ENCODE measurements around the gene OTOP1.
"Not testable (repeated sequence)": the region's sequence is repeated elsewhere in the genome, so short reads cannot be mapped to it uniquely, and the experiment has no call there.

Gene OTOP1

GRCh38 chr4:4185528-4185927, 41.2 kb downstream of the OTOP1 start:
- TF ChIP-seq Cebpa-rat (IDR thresholded peaks at IDR 0.05): no peak
- Histone ChIP-seq H3K9me3 (replicated peaks in 1 of 11) (no peaks in the 10 kb centered on the region), H3K9ac (no peak overlapping the region), H3K36me3 (no peaks in the 10 kb centered on the region), H3K4me1 (no peaks in the 10 kb centered on the region), H3K4me2 (no peak overlapping the region), H4K20me1 (no peaks in the 10 kb centered on the region), H3K4me3 (no peak overlapping the region), H3K27ac (no peak overlapping the region), H3K27me3 (no peaks in the 10 kb centered on the region)

DNA sequence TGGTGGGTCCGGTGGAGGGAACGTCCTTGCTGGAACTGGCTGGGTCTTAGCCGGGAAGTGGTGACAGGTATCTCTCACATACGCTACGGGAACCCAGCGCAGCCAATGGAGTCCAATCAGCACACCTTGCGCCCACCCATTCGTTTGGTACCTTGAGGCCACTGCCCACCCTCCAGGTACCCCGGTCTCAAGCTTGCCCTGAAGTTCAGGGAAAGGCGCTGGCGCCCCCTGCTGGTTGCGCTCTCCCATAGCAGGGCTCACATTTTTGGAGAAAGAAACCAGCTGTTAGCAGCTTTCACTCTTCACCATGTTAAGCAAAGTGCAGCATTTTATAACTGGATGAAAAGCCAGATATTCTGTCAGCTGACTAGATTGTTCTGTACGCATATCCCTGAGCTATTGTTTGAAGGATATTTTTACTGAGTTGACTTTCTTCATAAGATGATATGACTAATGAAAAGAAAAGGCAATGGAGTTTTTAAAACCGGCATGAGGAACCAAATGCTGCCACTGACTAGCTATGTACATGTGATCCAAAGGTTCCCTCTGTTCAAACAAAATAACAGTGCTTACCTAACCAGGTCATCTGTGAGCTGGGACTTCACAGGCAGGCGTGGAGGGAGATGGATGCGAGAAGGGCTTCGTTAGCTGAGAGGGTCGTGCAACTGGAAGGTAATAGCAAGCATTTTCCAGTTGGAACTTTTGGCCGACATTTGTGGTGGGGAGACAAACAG, 43.7 kb downstream of the OTOP1 start:
- Histone ChIP-seq H3K27ac (no peak overlapping the region), H3K27me3 (no peaks in the 10 kb centered on the region), H3K36me3 (no peaks in the 10 kb centered on the region), H3K4me3 (no peak overlapping the region), H4K20me1 (no peaks in the 10 kb centered on the region), H3K9ac (no peak overlapping the region), H3K9me3 (replicated peaks in 1 of 11) (no peaks in the 10 kb centered on the region), H3K4me1 (no peaks in the 10 kb centered on the region), H3K4me2 (no peak overlapping the region)
- no peak for TF ChIP-seq Cebpa-rat (IDR thresholded peaks at IDR 0.05)

DNA sequence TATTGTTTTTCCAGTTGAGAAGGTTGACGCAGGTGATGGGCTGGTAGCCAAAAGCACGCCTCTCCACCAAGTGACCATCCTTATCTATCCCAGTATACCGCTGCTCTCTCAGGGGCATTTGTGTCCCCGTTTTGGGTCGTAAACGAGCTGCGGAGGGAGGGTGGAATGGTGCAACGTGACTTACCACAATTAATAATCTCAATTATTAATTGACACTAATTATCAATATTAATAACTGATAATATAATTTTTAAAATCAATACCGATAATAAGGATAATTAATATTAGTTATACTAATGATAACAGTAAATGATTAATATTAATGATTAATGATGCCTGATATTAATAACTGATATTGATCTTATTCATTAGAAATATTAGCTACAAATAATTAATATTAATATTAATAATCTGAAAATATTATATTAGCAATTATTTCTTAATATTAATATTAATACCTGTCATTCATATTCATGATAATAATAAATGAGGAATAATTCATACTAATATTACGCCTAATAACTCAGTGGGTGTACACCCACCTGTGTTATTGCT, 56.1 kb downstream of the OTOP1 start:
- Histone ChIP-seq H3K9me3 (replicated peaks in 1 of 11) (no peaks in the 10 kb centered on the region), H3K36me3 (no peaks in the 10 kb centered on the region), H3K27me3 (no peaks in the 10 kb centered on the region), H3K4me3 (no peak overlapping the region), H3K4me1 (no peaks in the 10 kb centered on the region), H4K20me1 (no peaks in the 10 kb centered on the region), H3K9ac (no peak overlapping the region), H3K4me2 (no peak overlapping the region), H3K27ac (no peak overlapping the region)
- TF ChIP-seq Cebpa-rat (IDR thresholded peaks at IDR 0.05): no peak

DNA sequence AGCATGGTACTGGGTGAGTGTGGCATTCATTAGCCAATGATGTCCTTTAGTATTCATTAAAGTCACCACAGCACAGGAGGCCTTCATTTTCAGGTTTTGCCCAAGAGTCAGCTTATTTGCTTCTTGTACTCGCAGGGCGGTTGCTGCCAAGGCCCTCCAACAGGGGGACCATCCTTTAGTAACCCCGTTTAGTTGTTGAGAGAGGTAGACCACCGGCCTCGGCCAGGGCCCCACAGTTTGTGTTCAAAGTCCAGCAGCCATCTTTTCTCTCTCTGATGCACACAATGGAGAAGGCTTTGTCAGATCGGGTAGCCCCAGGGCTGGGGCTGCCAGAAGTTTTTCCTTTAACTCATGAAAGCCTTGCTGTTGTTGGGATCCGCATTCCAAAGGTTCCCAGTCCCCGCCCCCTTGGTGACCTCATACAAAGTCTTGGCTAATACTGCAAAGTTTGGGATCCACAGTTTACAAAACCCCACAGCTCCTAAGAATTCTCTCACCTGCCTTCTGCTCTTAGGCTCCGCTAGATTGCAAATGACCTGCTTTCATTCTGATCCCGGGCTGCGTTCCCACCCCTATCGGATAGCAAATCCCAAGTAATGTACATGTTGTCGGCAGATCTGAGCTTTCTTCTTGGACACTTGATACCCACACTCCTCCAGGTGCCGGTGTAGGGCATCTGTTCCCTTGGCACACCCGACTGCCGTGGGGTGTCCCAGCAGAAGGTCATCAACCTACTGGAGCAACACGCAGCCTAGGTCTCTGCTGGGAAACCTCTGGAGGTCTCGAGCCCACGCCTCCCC, 58.5 kb downstream of the OTOP1 start:
- not testable (repeated sequence) for H3K9me3 ChIP-seq (replicated peaks in 1 of 11); H3K27me3 ChIP-seq; H3K4me1 ChIP-seq; H3K4me2 ChIP-seq; H4K20me1 ChIP-seq; H3K9ac ChIP-seq; H3K27ac ChIP-seq; H3K4me3 ChIP-seq; H3K36me3 ChIP-seq

- not testable (repeated sequence) for H3K4me3 ChIP-seq; H4K20me1 ChIP-seq; H3K36me3 ChIP-seq; H3K27me3 ChIP-seq; H3K27ac ChIP-seq; H3K9ac ChIP-seq; H3K4me2 ChIP-seq; H3K4me1 ChIP-seq; H3K9me3 ChIP-seq (replicated peaks in 1 of 11)
Measured at GRCh38 chr4:4166986-4167385, 59.7 kb downstream of the OTOP1 start.

DNA sequence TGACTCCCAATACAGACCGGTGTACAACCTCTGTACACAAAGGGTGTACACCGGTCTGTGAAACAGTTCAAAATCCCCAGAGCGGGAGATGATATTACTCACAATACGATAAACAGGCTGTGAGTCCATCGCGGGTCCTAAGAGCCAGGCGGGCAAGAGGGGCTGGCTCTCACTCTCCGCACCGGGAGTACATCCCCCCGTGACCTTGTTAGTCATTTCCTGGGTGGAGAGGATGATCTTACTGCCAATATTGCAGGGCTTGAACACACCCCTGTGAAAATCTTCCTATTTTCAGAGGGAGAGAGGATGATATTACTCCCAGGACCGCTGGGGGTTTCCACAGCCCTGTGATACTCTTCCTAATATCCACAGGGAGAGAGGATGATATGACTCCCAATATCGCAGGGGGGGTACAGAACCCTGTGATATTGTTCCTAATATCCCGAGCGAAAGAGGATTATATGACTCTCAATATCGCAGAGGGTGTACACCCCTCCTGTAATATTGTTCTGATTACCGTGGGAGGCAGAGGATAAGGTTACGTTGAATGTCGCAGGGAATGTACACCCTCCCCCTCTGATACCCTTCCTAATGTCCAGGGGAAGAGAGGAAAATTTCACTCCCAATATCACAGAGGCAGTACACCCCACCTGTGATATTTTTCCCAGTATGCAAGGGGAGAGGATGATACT, 60.9 kb downstream of the OTOP1 start:
- not testable (repeated sequence) for H3K9me3 ChIP-seq (replicated peaks in 1 of 11); H3K27ac ChIP-seq; H3K4me2 ChIP-seq; H3K4me1 ChIP-seq; H3K4me3 ChIP-seq; H3K36me3 ChIP-seq; H3K27me3 ChIP-seq; H4K20me1 ChIP-seq; H3K9ac ChIP-seq

GRCh38 chr4:4164532-4165173, 62.1 kb downstream of the OTOP1 start:
- not testable (repeated sequence) for H3K9ac ChIP-seq; H3K4me1 ChIP-seq; H3K36me3 ChIP-seq; H4K20me1 ChIP-seq; H3K4me2 ChIP-seq; H3K27ac ChIP-seq; H3K9me3 ChIP-seq (replicated peaks in 1 of 11); H3K4me3 ChIP-seq; H3K27me3 ChIP-seq

DNA sequence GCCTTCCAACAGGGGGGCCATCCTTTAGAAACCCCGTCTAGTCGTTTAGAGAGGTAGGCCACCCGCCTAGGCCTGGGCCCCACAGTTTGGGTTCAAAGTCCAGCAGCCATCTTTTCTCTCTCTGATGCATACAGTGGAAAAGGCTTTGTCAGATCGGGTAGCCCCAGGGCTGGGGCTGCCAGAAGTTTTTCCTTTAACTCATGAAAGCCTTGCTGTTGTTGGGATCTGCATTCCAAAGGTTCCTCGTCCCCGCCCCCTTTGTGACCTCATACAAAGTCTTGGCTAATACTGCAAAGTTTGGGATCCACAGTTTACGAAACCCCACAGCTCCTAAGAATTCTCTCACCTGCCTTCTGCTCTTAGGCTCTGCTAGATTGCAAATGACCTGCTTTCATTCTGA, 64.5 kb downstream of the OTOP1 start:
- H3K9me3 ChIP-seq (replicated peaks in 1 of 11); H3K9ac ChIP-seq; H3K4me1 ChIP-seq; H3K27ac ChIP-seq; H4K20me1 ChIP-seq; H3K27me3 ChIP-seq; H3K36me3 ChIP-seq; H3K4me3 ChIP-seq; H3K4me2 ChIP-seq: not testable (repeated sequence)

DNA sequence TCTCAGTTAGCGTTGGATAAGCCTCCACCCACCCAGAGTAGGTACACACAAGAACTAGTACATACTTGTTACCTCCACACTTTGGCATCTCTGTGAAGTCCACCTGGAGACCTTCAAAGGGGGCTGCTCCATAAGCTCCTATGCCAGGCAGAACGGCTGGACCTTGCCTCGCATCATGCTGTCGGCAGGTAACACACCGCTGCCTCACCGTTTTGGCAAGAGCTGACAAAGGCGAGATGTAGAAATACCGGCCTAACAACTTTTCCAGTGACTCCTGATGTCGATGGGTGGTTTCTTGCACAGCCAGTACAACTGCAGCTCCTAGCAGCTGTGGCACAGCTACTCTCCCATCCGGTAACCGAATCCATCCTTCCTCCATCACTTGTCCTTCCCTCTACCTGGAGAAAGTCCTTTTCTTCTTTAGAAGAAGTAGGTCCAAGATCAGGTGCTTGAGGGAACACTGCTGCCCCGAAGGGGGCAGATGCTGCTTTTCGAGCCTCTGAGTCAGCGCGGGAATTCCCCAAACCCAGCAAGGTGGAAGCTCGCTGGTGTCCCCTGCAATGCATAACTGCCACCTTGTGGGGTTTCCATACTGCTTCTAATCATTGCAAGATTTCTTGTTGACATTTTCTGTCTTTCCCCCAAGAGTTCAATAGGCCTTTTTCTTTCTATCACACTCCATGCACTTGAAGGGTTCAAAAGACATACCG, 65.6 kb downstream of the OTOP1 start:
- H3K4me3 ChIP-seq; H3K9me3 ChIP-seq (replicated peaks in 1 of 11); H3K36me3 ChIP-seq; H3K27me3 ChIP-seq; H3K27ac ChIP-seq; H3K4me2 ChIP-seq; H3K9ac ChIP-seq; H4K20me1 ChIP-seq; H3K4me1 ChIP-seq: not testable (repeated sequence)

GRCh38 chr4:4145622-4146021, 81.1 kb downstream of the OTOP1 start:
- not testable (repeated sequence) for H3K9me3 ChIP-seq (replicated peaks in 1 of 11); H3K4me3 ChIP-seq; H3K4me2 ChIP-seq; H3K36me3 ChIP-seq; H3K27ac ChIP-seq; H3K9ac ChIP-seq; H4K20me1 ChIP-seq
- Histone ChIP-seq H3K4me1 (peaks cover 7 to 12% (median 9%) of the 10 kb centered on the region in 10 experiments; a peak in 12 of 20 replicates), H3K27me3 (peaks cover 11 to 22% (median 16%) of the 10 kb centered on the region in 11 experiments)

DNA sequence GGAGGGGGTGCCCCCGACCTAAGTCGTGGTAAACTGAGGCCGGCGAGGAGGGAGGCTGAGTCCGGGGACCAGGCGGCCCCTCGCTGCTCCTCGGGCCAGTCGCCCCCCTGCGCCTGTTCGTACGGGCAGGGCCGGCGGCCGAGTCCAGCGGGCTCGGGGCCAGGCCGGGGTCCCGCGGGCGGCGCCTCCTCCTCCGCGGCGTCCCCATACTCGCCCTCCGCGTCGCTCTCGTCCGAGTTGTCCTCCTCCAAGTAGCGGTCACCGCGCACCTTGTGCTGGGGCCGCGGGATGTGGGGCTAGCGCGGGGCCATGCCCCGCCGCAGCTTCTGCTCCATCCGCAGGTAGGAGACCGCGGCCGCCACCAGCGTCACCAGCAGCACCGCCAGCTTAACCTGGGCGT, 83.4 kb downstream of the OTOP1 start:
- H3K36me3 ChIP-seq; H4K20me1 ChIP-seq; H3K4me2 ChIP-seq; H3K4me3 ChIP-seq; H3K9me3 ChIP-seq (replicated peaks in 1 of 11); H3K4me1 ChIP-seq; H3K27ac ChIP-seq; H3K9ac ChIP-seq: not testable (repeated sequence)
- H3K27me3 ChIP-seq: peaks cover 11 to 22% (median 16%) of the 10 kb centered on the region in 11 experiments

GRCh38 chr4:4142679-4143078, 84.0 kb downstream of the OTOP1 start:
- not testable (repeated sequence) for H3K4me2 ChIP-seq

DNA sequence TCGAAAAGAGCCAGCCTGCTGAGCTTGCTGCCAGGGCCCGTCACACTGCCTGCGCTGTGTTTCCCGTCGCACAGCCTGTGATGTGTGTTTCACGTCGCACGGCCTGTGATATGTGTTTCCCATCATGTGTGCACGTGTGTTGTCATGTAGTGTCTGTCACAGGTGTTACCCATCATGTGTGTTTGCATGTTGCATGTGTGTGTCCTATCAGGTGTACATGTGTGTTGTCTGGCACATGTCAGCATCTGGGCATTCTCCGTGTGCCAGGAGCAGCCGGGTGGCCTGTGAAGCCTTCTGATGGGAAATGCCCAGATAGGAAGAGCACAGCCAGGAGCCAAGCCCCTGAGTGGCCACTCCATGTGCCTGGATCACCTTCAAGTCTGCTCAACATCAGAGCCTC, 85.5 kb downstream of the OTOP1 start:
- peaks cover 11 to 22% (median 16%) of the 10 kb centered on the region in 11 experiments for H3K27me3 ChIP-seq
- not testable (repeated sequence) for H3K4me2 ChIP-seq; H3K27ac ChIP-seq; H4K20me1 ChIP-seq; H3K4me3 ChIP-seq; H3K36me3 ChIP-seq; H3K4me1 ChIP-seq; H3K9ac ChIP-seq; H3K9me3 ChIP-seq (replicated peaks in 1 of 11)

More at GRCh38 chr4:4142679-4143078, 84.0 kb downstream of the OTOP1 start:
- not testable (repeated sequence) for H3K4me1 ChIP-seq; H3K9ac ChIP-seq; H3K9me3 ChIP-seq (replicated peaks in 1 of 11); H4K20me1 ChIP-seq; H3K36me3 ChIP-seq; H3K4me3 ChIP-seq; H3K27ac ChIP-seq
- H3K27me3 ChIP-seq: peaks cover 11 to 22% (median 16%) of the 10 kb centered on the region in 11 experiments

Data from BLaER1 treated with 17β-estradiol and CSF1 and Interleukin-3, amounts not matched to agents 10 nM and 100 nM (cell line).